Measurements from ENCODE around the gene UNC80.

Gene UNC80

DNA sequence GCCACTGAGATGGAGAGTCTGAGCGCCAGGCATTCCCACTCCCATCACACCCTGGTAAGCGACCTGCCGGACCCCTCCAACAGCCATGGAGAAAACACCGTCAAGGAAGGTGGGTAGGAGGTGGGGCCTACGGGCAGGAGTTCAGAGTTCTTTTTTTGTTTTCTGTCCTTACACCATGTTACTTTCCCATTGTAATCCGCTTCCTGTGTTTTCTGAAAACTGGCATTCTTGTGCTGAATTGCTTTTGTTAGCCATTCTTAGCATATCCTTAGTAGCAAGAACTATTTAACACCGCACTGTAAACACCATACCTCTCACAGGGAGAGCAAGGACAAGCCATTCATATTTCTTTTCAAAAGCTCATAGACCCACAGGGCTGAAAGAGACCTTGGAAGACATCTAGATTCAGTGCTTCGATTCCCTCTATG lies 46.2 kb downstream of the UNC80 start:
- DNase-seq (ENCODE audit: low read depth), result no peak

- no peak for DNase-seq (ENCODE audit: low read depth)
Observed at GRCh38 chr2:209818939-209819338, 47.3 kb downstream of the UNC80 start.

- no peak for DNase-seq (ENCODE audit: low read depth)
Observed at GRCh38 chr2:209821806-209822205, 50.2 kb downstream of the UNC80 start.

GRCh38 chr2:209823484-209823883 lies 51.9 kb downstream of the UNC80 start:
- no peak for DNase-seq (ENCODE audit: low read depth)

- no peak for DNase-seq (ENCODE audit: low read depth)
Observed at GRCh38 chr2:209824391-209824790, 52.8 kb downstream of the UNC80 start.

- DNase-seq (ENCODE audit: low read depth), result no peak
Observed at GRCh38 chr2:209830722-209831465, 59.3 kb downstream of the UNC80 start.

DNA sequence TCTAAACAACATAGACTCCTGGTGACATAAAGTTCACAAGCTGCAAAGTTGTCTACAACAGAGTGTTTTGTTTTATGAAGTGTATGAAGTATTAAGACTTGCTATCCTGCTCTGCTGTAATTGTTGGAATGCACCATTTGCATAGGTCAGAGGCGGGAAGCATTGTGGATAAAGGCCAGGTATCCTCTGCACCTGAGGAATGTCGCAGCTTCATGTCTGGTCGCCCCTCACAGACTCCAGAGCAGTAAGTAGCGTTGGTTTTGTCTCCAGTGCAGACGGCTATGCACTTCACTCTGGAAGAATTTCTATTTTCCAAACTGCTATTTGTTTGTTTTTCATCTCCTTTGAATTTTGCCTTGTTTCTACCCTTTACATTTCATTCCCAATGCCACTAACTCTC lies 63.1 kb downstream of the UNC80 start:
- DNase-seq (ENCODE audit: low read depth), result no peak

DNA sequence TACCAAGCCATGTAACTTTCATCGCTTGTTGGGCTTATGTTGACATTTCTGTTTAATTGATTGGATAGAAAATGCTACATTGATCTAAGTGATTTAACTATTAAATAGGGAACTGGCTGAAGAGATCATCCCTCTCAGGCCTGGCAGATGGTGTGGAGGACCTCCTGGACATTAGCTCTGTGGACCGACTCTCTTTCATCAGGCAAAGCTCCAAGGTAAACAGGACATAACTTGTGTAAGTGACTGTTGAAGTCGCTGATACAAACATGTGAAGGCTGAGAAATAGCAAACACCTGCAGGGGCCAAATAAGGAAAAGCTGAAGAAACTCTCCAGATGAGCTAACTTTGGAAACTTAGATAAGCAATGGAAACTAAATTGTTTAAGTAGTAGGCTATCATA lies 68.8 kb downstream of the UNC80 start:
- no peak for DNase-seq (ENCODE audit: low read depth)

DNA sequence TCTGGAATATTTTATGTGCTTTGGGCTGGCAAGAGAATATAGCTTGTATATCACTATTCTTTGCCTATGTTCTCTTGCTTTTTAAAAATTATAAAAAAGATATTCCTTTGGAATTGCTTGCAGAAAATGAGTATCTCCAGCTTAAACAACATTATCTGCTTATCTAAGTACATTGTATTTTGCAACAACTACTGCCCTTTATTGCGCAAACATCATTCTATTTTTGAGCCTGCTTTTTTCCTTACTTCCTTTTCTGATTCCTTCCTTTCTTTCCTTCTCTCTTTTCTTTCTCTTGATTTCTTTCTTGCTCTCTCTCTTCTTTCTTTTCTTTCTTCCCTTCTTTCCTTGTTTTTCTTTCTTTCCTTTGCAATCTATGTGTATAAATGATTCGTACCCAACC lies 74.0 kb downstream of the UNC80 start:
- no peak for DNase-seq (ENCODE audit: low read depth)

- no peak for DNase-seq (ENCODE audit: low read depth)
Observed at GRCh38 chr2:209864716-209865295, 93.2 kb downstream of the UNC80 start.

DNA sequence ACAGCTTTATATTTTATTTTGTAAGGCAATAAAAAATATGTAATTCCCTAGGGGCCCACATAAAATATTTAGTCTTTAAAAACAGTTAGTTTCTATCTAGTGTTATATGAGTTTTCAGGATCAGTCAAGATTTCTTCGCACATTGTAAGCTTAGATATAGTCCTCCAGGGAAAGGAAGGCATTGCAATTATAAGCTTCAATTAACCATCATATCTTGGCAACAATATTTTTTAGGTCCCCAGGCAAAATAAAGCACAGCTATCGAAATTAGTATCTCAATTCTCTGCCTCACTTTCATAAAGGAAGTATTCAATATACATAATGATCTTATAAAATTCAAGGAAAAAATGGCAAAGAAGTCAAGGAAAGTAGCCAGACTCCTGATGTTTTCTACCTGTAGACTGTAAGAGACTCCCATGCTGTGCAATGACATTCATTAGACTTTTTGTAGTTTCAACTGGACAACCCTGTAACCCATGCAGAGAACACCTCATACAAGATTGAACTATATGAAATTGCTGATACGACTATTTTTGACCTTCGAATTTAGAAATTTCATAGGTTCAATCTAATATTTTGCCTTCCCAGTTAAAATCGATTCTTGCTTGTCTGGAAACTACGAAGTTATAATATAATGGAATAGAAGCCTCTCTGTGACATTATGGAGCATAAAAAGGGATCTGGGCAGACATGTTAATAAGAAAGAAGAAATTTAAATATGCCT lies 96.8 kb downstream of the UNC80 start:
- no peak for DNase-seq (ENCODE audit: low read depth)

- no peak for DNase-seq (ENCODE audit: low read depth)
Observed at GRCh38 chr2:209870067-209870466, 98.4 kb downstream of the UNC80 start.

GRCh38 chr2:209872675-209873074 lies 101.0 kb downstream of the UNC80 start:
- DNase-seq (ENCODE audit: low read depth), result no peak

GRCh38 chr2:209875270-209875669 lies 103.6 kb downstream of the UNC80 start:
- DNase-seq (ENCODE audit: low read depth), result no peak

GRCh38 chr2:209876211-209876610 lies 104.6 kb downstream of the UNC80 start:
- DNase-seq (ENCODE audit: low read depth), result no peak

GRCh38 chr2:209878701-209879100 lies 107.1 kb downstream of the UNC80 start:
- no peak for DNase-seq (ENCODE audit: low read depth)

GRCh38 chr2:209900638-209901037 lies 129.0 kb downstream of the UNC80 start:
- no peak for DNase-seq (ENCODE audit: low read depth)

- no peak for DNase-seq (ENCODE audit: low read depth)
Observed at GRCh38 chr2:209901172-209901571, 129.5 kb downstream of the UNC80 start.

DNA sequence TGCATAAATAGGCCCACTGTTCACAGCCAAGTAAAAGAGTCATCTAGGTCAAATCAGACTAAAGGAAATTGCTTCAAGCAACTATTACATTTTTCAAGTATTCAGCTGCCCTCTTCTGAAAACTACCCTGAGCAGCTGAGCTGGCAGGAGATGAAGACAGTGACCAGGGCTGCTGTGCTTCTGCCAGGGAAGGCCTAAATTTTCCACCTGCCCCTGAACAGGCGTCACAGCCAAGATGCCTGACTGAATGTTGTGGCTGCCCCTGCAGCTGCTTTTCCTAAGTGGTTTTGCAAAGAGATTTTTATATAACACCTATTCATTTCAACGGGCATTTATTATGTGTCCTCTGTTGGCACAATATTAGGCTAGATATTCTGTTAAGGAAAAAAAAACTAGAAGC lies 134.1 kb downstream of the UNC80 start:
- no peak for DNase-seq (ENCODE audit: low read depth)

- DNase-seq (ENCODE audit: low read depth), result no peak
Observed at GRCh38 chr2:209907746-209908145, 136.1 kb downstream of the UNC80 start.

DNA sequence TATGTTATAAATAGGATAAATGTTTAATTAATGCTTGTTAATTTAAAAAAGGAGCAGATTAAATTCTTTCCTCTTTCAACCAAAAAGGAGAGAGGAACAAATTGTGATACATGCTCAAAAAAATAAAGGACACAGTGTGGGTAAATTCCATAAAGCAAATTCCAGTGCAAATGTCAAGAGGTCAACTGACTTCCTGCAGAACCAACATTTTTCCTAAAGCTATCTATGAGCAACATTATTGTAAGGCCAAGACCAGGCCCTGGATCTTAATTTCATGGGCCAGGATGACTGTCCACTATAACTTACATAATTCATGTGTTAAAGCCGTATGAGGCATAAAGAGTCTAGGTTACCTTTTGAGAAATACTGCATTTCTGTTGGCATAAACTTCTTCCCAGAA lies 136.9 kb downstream of the UNC80 start:
- DNase-seq (ENCODE audit: low read depth), result no peak

DNA sequence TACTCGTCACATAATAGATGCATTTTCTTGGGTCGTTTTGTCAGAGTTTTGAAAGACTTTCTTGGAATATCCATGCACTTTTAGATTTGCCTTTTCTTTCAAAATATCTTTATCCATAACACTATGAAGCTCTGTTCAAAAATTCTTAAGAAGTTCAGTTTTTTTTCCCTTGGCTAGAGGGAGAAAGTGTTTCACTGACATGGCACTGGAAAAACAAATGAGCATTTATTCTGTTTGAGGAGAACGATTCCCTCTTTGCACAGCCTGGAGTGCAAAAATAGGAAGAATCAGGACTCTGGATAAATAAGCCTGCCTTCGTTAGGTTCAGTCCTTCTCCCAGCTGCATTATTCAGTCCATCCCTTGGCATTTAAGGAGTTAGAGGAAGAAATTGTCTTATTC lies 139.9 kb downstream of the UNC80 start:
- no peak for DNase-seq (ENCODE audit: low read depth)

GRCh38 chr2:209913786-209914345 lies 142.2 kb downstream of the UNC80 start:
- no peak for DNase-seq (ENCODE audit: low read depth)

Measured in stimulated activated CD8-positive, alpha-beta memory T cell treated with anti-CD3 and anti-CD28 coated beads, Interleukin-15, amount 100 ng/mL, for 24 hours (primary cell).